Measurements from ENCODE around the gene XPO6. TPM values are rescaled to one million over a fixed set of nuclear protein-coding genes. Genes with fewer than 3 reads are reported as not detected.

XPO6 gene
- total RNA-seq, 1 experiment from 2014 or later, result 135 TPM

- no peak for TF ChIP-seq TCF7L2 (IDR thresholded peaks at IDR 0.05; ENCODE audit: low read depth, low read length)
These were observed 18.0 kb downstream of the XPO6 start (continued) for GRCh38 chr16:28193530-28194423.

GRCh38 chr16:28192806-28193529 lies 18.8 kb downstream of the XPO6 start:
- BruUV-seq (replicated peaks), result no TSS peak
- Histone ChIP-seq H3K4me1 (ENCODE audit: control insufficient read depth, insufficient read depth, low read length) (peaks cover 2% of the 10 kb centered on the region; the same call in 1 of the 2 replicates), H3K36me3 (ENCODE audit: control insufficient read depth, insufficient read depth, low read length) (no peaks in the 10 kb centered on the region), H3K27ac (ENCODE audit: low read length) (no peak overlapping the region), H3K4me3 (ENCODE audit: low read depth in 2 of 2, low read length in 2 of 2) (no peak overlapping the region), H3K9me3 (ENCODE audit: control insufficient read depth, insufficient read depth, low read depth, low read length) (no peaks in the 10 kb centered on the region), H3K27me3 (ENCODE audit: control insufficient read depth, insufficient read depth, low read length) (no peaks in the 10 kb centered on the region)
- intact Hi-C loops (cut with micrococcal nuclease; ENCODE audit: unreplicated experiment), result no loop called here
- POLR2A ChIA-PET, result no interaction called here
- DNase-seq (ENCODE audit: low read depth, low spot score) (no peak), ATAC-seq (no peak)
- TF ChIP-seq TCF7L2 (IDR thresholded peaks at IDR 0.05; ENCODE audit: low read depth, low read length) (no peak), REST (IDR thresholded peaks at IDR 0.05; ENCODE audit: insufficient read depth in 1 of 2, low read depth in 2 of 2, low read length in 1 of 2) (no peak), POLR2AphosphoS5 (IDR thresholded peaks at IDR 0.05; ENCODE audit: low read depth, low read length) (no peak), SIN3A (IDR thresholded peaks at IDR 0.05; ENCODE audit: borderline replicate concordance, insufficient read depth, low read depth, low read length) (no peak), CTCF (IDR thresholded peaks at IDR 0.05) (no peak)
- in situ Hi-C loops (cut with HindIII; ENCODE audit: low pct_unique_long_range_greater_than_20kb, low sequenced_read_pairs), result no loop called here
- CTCF ChIA-PET, result no interaction called here

- H3K27me3 ChIP-seq (ENCODE audit: control insufficient read depth, insufficient read depth, low read length), result no peaks in the 10 kb centered on the region
- intact Hi-C loops (cut with micrococcal nuclease; ENCODE audit: unreplicated experiment), result no loop called here
- ChIA-PET CTCF (no interaction called here), POLR2A (interaction anchor here (0.7 kb wide), 1 partner anchor 403 kb away, joined by 12 read pairs; no protein-coding TSS in a partner anchor)
- no peaks in the 10 kb centered on the region for H3K9me3 ChIP-seq (ENCODE audit: control insufficient read depth, insufficient read depth, low read depth, low read length)
- H3K36me3 ChIP-seq (ENCODE audit: control insufficient read depth, insufficient read depth, low read length), result no peaks in the 10 kb centered on the region
- H3K27ac ChIP-seq (ENCODE audit: low read length), result no peak overlapping the region
- no peak overlapping the region for H3K4me3 ChIP-seq (ENCODE audit: low read depth in 2 of 2, low read length in 2 of 2)
- ATAC-seq, result no peak
- in situ Hi-C loops (cut with HindIII; ENCODE audit: low pct_unique_long_range_greater_than_20kb, low sequenced_read_pairs), result no loop called here
- DNase-seq (ENCODE audit: low read depth, low spot score), result no peak
- no TSS peak for BruUV-seq (replicated peaks)
- H3K4me1 ChIP-seq (ENCODE audit: control insufficient read depth, insufficient read depth, low read length), result peaks cover 2% of the 10 kb centered on the region; the same call in 1 of the 2 replicates
- TF ChIP-seq CTCF (IDR thresholded peaks at IDR 0.05), result no peak
- no peak for TF ChIP-seq SIN3A (IDR thresholded peaks at IDR 0.05; ENCODE audit: borderline replicate concordance, insufficient read depth, low read depth, low read length)
- no peak for TF ChIP-seq TCF7L2 (IDR thresholded peaks at IDR 0.05; ENCODE audit: low read depth, low read length)
- TF ChIP-seq POLR2AphosphoS5 (IDR thresholded peaks at IDR 0.05; ENCODE audit: low read depth, low read length), result no peak
- TF ChIP-seq REST (IDR thresholded peaks at IDR 0.05; ENCODE audit: insufficient read depth in 1 of 2, low read depth in 2 of 2, low read length in 1 of 2), result no peak
These were observed 20.3 kb downstream of the XPO6 start for GRCh38 chr16:28191364-28191960.

Measured in Panc1 (cell line).